WTC11 (cell line): ENCODE results near the gene DIP2A.

Experiments used
- ATF3 ChIP-seq: sonication (generic); formaldehyde crosslinking; conservative IDR thresholded peaks from 2 replicates; pipeline ENCODE4 v1.8.1; 2022; ENCODE audit warnings: mild to moderate bottlenecking, missing genetic modification reagents
- CREM ChIP-seq: sonication (generic); formaldehyde crosslinking; IDR thresholded peaks from 2 replicates; pipeline ENCODE4 v1.8.1; 2022; ENCODE audit warnings: mild to moderate bottlenecking, missing genetic modification reagents, moderate library complexity
- CTCF ChIP-seq: fragments of 200-600 bp; IDR thresholded peaks from 2 replicates; pipeline ENCODE4 v1.8.0; 2022; ENCODE audit warnings: antibody characterized with exemption
- USF1 ChIP-seq: sonication (generic); formaldehyde crosslinking; IDR thresholded peaks from 2 replicates; pipeline ENCODE4 v1.8.0; 2022; ENCODE audit warnings: mild to moderate bottlenecking, missing genetic modification reagents

GRCh38 chr21:46605767-46606426, 147.2 kb downstream of the DIP2A start:
- no peak for TF ChIP-seq ATF3
- no peak for TF ChIP-seq USF1 (CRISPR knock-in tag)
- no peak for TF ChIP-seq CREM (CRISPR knock-in tag)
- no peak for TF ChIP-seq CTCF
